ENCODE measurements around the gene PHF2.

The PHF2 gene

DNA sequence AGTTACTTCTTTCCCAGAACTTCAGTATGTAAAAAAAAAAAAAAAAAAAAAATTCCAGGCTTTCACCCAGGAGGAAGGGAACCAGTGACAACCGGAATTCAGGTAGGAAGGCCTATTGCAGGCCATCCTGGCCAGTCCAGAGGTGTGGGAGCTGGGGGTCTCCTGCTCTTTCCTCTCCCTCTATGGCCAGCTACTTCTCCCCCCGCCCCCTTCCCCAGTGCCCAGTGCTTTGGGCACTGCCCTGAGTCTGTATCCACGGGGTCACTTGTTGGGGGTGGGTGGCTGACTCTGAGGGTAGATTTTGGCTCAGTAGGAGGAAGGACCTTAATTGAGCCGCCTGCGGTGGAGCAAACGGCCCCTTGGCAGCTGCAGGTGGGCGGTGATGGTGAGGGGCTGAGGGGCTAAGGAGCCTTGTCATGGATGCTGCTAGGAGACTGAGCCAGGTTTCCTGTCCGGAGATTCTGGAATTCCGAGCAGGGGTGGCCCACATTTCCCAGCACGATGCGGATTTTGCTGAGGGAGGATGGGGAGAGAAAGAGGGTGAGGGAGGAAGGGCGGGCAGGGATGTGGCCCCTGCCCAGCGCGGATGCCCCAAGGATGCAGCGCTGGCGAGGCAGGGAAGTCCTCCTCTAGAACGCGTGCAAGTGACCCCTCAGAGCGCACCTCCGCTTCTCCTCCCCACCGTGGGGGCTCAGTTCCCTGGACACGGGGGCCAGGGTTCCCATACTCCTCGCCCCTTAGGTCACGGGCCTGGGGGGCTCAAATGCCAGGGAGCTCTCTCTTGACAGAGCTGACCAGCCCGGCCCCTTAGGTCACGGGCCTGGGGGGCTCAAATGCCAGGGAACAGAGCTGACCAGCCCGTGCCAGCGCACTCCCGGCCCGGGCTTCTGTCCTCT is 1.2 kb upstream of the PHF2 start:
- Histone ChIP-seq H2AFZ (ENCODE audit: low read depth, low read length, severe bottlenecking) (peak overlapping the region; percentile 93), H3F3A (ENCODE audit: insufficient read depth) (no peaks in the 10 kb centered on the region), H3K4me3 (ENCODE audit: insufficient read depth, low read length, poor library complexity, severe bottlenecking) (peak overlapping the region; percentile 72), H3K4me2 (ENCODE audit: low read depth, low read length, poor library complexity, severe bottlenecking) (peak overlapping the region; percentile 79), H3K27me3 (ENCODE audit: low read length) (no peaks in the 10 kb centered on the region), H4K20me1 (ENCODE audit: low read depth, low read length) (no peaks in the 10 kb centered on the region), H3K9me3 (ENCODE audit: insufficient read depth, low read length) (no peaks in the 10 kb centered on the region), H3K79me2 (ENCODE audit: insufficient read depth, low read length) (no peaks in the 10 kb centered on the region; the same call in 1 of the 2 replicates), H3K9ac (ENCODE audit: low read length) (peak overlapping the region; percentile 79), H3K27ac (ENCODE audit: low read depth, low read length) (no peak overlapping the region), H3K36me3 (ENCODE audit: low read length) (no peaks in the 10 kb centered on the region), H3K9me2 (replicated peaks; ENCODE audit: insufficient read depth, low read length) (no peaks in the 10 kb centered on the region)
- TF ChIP-seq CTCF (IDR thresholded peaks at IDR 0.05; ENCODE audit: insufficient read depth, low read length, poor library complexity, severe bottlenecking): no peak
- no peak for TF ChIP-seq EZH2phosphoT487 (conservative IDR thresholded peaks at IDR 0.05; ENCODE audit: low read length)

DNA sequence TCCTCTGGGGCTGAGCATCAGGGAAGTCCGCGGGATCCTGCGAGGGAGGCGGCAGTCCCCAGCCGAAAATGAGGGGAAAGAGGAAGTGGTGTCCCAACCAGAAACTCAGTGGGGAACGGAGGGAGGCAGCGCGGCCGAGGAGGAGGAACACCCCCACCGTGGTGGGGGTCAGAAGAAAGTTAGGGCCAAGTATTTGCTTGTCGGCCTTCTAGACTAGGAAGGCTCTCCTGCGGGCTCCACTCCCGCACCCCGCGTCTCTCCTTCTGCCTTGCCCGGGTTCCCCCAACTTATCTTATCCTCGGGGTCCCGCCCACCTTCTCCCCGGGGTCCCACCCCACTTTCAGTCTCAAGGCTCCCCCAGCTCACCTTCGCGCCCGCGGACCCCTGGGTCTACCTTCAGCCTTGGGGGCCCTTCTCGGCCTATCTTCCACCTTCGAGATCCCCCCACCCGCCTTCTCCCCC is 557 bp upstream of the PHF2 start:
- Histone ChIP-seq H3K9me3 (ENCODE audit: insufficient read depth, low read length) (no peaks in the 10 kb centered on the region), H3K27me3 (ENCODE audit: low read length) (no peaks in the 10 kb centered on the region), H2AFZ (ENCODE audit: low read depth, low read length, severe bottlenecking) (peak overlapping the region; percentile 93), H3K36me3 (ENCODE audit: low read length) (no peaks in the 10 kb centered on the region), H3K4me2 (ENCODE audit: low read depth, low read length, poor library complexity, severe bottlenecking) (peak overlapping the region; percentile 79), H4K20me1 (ENCODE audit: low read depth, low read length) (no peaks in the 10 kb centered on the region), H3K27ac (ENCODE audit: low read depth, low read length) (no peak overlapping the region), H3K4me3 (ENCODE audit: insufficient read depth, low read length, poor library complexity, severe bottlenecking) (peak overlapping the region; percentile 72), H3K9ac (ENCODE audit: low read length) (peak overlapping the region; percentile 79), H3K9me2 (replicated peaks; ENCODE audit: insufficient read depth, low read length) (no peaks in the 10 kb centered on the region), H3F3A (ENCODE audit: insufficient read depth) (no peaks in the 10 kb centered on the region), H3K79me2 (ENCODE audit: insufficient read depth, low read length) (no peaks in the 10 kb centered on the region; the same call in 1 of the 2 replicates)
- TF ChIP-seq CTCF (IDR thresholded peaks at IDR 0.05; ENCODE audit: insufficient read depth, low read length, poor library complexity, severe bottlenecking) (no peak), EZH2phosphoT487 (conservative IDR thresholded peaks at IDR 0.05; ENCODE audit: low read length) (no peak)

GRCh38 chr9:93577078-93577974 is 942 bp downstream of the PHF2 start:
- H3K9ac ChIP-seq (ENCODE audit: low read length): peak overlapping the region; percentile 56
- no peaks in the 10 kb centered on the region for H4K20me1 ChIP-seq (ENCODE audit: low read depth, low read length)
- H3K9me2 ChIP-seq (replicated peaks; ENCODE audit: insufficient read depth, low read length): no peaks in the 10 kb centered on the region
- H3K9me3 ChIP-seq (ENCODE audit: insufficient read depth, low read length): no peaks in the 10 kb centered on the region
- H3K27ac ChIP-seq (ENCODE audit: low read depth, low read length): no peak overlapping the region
- H3K36me3 ChIP-seq (ENCODE audit: low read length): no peaks in the 10 kb centered on the region
- H3K79me2 ChIP-seq (ENCODE audit: insufficient read depth, low read length): no peaks in the 10 kb centered on the region; the same call in 1 of the 2 replicates
- peak overlapping the region; percentile 59 for H2AFZ ChIP-seq (ENCODE audit: low read depth, low read length, severe bottlenecking)
- H3K4me2 ChIP-seq (ENCODE audit: low read depth, low read length, poor library complexity, severe bottlenecking): peak overlapping the region; percentile 49
- H3F3A ChIP-seq (ENCODE audit: insufficient read depth): no peaks in the 10 kb centered on the region
- H3K27me3 ChIP-seq (ENCODE audit: low read length): no peaks in the 10 kb centered on the region
- TF ChIP-seq EZH2phosphoT487 (conservative IDR thresholded peaks at IDR 0.05; ENCODE audit: low read length) (no peak), CTCF (IDR thresholded peaks at IDR 0.05; ENCODE audit: insufficient read depth, low read length, poor library complexity, severe bottlenecking) (no peak)
- H3K4me3 ChIP-seq (ENCODE audit: insufficient read depth, low read length, poor library complexity, severe bottlenecking): peak overlapping the region; percentile 50

All from SU-DHL-6 (cell line).